GM10248 (cell line): ENCODE measurements around the gene EPB41.

Source experiments
- CTCF ChIA-PET: fragments of 300-600 bp; sonication (Branson Sonifier 250); formaldehyde crosslinking; extraction: SDS; loops from one replicate; lab custom pipeline; 2021; ENCODE audit warnings: antibody characterized with exemption; lab: Yijun Ruan, JAX
- POLR2A ChIA-PET: fragments of 350-650 bp; sonication (Branson Sonifier 250); formaldehyde crosslinking; extraction: SDS; loops from one replicate; lab custom pipeline; 2020; ENCODE audit warnings: antibody characterized with exemption; lab: Yijun Ruan, JAX
- DNase-seq: peaks from one replicate; pipeline ENCODE4 v3.0.0; 2012; ENCODE audit errors: extremely low spot score
- TF ChIP-seq, protein P1 (sequence below): IDR thresholded peaks from 2 replicates; pipeline ENCODE4 v1.5.1; 2012; ENCODE audit warnings: mild to moderate bottlenecking, low read depth; ENCODE audit errors: extremely low read depth, missing control alignments, control extremely low read depth

Gene EPB41

DNA sequence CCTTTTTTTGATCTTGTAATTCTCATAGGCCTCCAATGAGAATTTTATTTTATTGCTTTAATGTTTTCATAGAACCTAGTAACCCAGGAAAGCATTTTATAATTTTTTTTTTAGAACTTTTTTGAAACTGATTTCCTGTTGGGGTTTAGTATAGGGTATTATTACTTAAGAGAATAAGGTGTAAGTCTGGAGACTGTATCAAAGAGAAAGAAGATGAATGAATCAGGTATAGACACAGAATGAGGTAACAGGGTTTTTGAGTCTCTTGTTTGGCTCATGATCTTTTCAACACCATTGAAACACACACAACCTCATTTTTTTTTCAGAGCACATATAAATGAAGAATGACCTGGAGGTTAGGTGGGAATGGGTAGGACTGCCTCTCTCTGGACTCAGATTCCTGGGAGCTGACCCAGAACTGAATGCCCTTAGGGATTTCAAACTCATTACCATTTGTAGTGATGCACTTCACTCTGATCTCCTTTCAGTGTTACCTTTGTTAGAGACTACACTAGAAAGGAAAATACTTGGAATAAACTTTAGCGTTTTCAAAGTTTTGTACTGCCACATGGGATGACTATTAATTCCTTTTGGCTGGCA, 51.0 kb downstream of the EPB41 start:
- ChIA-PET POLR2A (no interaction called here), CTCF (interaction anchor here (2.7 kb wide), 1 partner anchor 69 kb away, joined by 7 read pairs; no protein-coding TSS in a partner anchor)
- no peak for DNase-seq
- TF ChIP-seq, protein P1, sequence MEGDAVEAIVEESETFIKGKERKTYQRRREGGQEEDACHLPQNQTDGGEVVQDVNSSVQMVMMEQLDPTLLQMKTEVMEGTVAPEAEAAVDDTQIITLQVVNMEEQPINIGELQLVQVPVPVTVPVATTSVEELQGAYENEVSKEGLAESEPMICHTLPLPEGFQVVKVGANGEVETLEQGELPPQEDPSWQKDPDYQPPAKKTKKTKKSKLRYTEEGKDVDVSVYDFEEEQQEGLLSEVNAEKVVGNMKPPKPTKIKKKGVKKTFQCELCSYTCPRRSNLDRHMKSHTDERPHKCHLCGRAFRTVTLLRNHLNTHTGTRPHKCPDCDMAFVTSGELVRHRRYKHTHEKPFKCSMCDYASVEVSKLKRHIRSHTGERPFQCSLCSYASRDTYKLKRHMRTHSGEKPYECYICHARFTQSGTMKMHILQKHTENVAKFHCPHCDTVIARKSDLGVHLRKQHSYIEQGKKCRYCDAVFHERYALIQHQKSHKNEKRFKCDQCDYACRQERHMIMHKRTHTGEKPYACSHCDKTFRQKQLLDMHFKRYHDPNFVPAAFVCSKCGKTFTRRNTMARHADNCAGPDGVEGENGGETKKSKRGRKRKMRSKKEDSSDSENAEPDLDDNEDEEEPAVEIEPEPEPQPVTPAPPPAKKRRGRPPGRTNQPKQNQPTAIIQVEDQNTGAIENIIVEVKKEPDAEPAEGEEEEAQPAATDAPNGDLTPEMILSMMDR = no peak

DNA sequence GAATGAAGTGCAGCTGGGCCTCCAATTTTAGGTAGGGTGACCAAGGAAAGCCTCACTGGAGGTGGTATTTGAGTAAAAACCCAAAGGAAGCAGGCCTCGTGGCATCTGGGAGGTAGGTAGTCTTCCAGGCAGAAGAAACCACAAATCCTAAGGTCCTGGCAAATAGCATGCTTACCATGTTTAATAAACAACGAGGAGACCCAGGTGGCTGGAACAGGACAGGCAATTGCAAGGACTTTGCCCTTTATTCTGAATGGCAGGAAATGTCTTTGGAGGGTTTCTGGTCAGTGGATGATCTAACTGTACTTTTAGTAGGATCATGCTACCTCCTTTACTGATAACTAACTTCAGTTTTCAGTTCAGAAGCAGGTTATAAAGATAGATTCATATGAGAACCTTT, 52.2 kb downstream of the EPB41 start:
- no peak for DNase-seq
- TF ChIP-seq, protein P1 = no peak
- CTCF ChIA-PET = no interaction called here
- POLR2A ChIA-PET = no interaction called here

DNA sequence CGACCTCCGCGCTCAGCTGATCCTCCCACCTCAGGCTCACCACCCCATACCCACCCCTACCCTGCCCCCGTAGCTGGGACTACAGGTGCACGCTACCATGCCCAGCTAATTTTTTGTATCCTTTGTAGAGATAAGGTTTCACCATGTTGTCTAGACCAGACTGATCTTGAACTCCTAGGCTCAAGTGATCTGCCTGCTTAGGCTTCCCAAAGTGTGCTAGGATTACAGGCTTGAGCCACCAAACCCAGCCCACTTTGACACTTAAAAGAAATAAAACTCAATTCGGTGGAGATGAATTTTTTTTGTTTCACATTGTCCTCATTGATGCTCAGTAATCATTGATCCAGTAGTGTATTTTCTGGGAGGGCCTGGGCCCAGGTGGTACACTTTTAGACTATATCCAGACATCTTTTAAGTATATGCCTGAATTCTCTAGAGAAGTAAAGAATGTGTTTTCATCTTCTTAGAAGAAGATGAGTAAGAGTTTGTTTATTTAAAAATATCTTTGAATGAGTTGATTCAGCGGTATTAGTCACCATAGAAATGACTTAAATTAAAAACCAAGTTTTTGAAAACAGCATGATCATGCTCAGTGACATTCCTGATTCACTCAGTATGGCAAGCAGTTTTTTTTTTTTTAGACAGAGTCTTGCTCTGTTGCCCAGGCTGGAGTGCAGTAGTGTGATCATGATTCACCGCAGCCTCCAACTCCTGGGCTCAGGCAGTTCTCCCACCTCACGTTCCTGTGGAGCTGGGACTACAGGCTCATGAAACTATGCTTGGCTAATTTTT, 57.8 kb downstream of the EPB41 start:
- CTCF ChIA-PET = interaction anchor here (1.0 to 1.5 kb wide), 2 partner anchors 9 to 62 kb away, joined by 3 to 7 read pairs; no protein-coding TSS in a partner anchor
- no peak for DNase-seq
- POLR2A ChIA-PET = no interaction called here
- TF ChIP-seq, protein P1 = no peak

DNA sequence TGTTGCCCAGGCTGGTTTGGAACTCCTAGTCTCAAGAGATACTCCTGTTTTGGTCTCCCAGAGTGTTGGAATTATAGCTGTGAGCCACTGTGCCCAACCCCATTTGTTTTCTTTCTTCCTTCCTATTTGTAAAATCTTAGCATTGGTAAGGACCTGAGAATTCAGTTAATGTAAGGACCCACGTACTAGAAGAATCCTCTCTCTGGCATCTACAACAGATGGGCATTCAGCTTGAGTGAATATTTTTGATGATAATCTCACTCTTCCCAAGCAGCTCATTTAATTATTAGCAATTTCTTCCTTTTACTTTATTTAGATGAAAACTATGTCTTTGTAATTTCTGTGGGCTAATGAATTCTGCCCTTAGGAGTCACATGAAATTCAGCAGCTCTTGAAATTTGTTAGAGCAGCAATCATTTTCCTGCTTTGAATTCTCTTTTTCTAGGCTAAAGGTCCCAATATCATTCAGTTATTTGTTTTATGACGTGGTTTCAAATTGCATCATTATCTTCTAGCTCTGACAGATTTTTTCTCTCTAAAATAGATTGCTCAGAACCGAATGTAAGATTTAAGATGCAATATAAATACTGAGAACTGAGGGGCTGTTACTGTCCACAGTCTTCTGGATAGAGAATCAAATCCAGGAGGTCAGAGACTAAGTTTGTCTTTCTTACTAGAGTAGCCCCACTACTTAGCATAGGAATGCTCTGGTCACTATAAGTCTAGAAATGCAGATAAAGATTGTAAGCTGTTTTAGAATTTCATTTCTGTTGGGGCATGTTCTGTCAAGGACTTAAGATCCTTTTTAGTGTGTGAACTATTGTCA, 59.4 kb downstream of the EPB41 start:
- ChIA-PET CTCF (interaction anchor here (0.9 to 1.5 kb wide), 5 partner anchors 11 to 92 kb away, joined by 3 to 7 read pairs (median 3); no protein-coding TSS in a partner anchor), POLR2A (no interaction called here)
- TF ChIP-seq, protein P1 = no peak
- no peak for DNase-seq

DNA sequence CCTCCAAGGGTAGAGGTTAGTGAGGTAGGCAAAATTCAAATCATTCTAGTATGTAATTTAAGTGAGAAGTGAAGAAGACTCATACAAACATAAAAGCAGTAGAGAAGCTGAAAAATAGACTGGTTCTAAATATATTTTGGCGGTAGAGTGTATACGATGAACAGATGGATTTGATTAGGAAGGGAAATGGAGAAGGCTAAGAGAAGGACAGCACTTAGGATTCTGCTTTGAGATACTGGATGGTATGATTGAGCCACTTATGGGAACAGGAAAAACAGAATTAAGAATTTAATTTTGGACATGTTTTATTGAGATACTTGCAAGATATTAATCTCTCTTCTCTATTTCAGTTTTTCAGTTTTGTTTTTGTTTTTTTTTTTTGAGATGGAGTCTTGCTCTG, 60.1 kb downstream of the EPB41 start:
- CTCF ChIA-PET = interaction anchor here (1.3 kb wide), 1 partner anchor 16 kb away, joined by 3 read pairs; no protein-coding TSS in a partner anchor
- POLR2A ChIA-PET = no interaction called here
- TF ChIP-seq, protein P1 = no peak
- DNase-seq = no peak

DNA sequence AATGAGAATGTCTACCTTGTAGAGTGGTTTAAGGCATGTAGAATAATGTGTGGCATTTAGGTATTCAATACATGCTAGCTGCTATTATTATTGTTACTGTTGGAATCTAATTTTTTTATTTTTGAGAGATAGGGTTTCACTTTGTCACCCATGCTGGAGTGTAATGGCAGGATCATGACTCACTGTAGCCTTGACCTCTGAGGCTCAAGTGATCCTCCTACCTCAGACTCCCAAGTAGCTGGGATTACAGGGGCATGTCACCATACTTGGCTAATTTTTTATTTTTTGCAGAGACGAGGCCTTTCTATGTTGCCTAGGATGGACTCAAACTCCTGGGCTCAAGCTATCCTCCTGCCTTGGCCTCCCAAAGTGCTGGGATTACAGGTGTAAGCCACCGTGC, 61.9 kb downstream of the EPB41 start:
- POLR2A ChIA-PET = no interaction called here
- DNase-seq = no peak
- TF ChIP-seq, protein P1 = no peak
- CTCF ChIA-PET = interaction anchor here (1.4 to 1.9 kb wide), 2 partner anchors 10 to 13 kb away, joined by 3 to 5 read pairs; no protein-coding TSS in a partner anchor
